GM21825 (cell line): Measurements from ENCODE around the gene NDUFA5.
A peak's percentile ranks its signal among the peaks of the same experiment; 100 is the strongest.
"Not testable (repeated sequence)": the region's sequence is repeated elsewhere in the genome, so short reads cannot be mapped to it uniquely, and the experiment has no call there.

Experiments
- ATAC-seq: cut with Tn5 transposase; IDR thresholded peaks from one replicate; pipeline ENCODE4 v1.9.1; 2021; ENCODE audit warnings: mild to moderate bottlenecking, moderate library complexity; ENCODE audit not compliant: unreplicated experiment

Gene NDUFA5

DNA sequence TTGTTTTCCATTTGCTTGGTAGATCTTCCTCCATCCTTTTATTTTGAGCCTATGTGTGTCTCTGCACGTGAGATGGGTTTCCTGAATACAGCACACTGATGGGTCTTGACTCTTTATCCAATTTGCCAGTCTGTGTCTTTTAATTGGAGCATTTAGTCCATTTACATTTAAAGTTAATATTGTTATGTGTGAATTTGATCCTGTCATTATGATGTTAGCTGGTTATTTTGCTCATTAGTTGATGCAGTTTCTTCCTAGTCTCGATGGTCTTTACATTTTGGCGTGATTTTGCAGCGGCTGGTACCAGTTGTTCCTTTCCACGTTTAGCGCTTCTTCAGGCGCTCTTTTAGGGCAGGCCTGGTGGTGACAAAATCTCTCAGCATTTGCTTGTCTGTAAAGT, 31.1 kb downstream of the NDUFA5 start:
- ATAC-seq: not testable (repeated sequence)

DNA sequence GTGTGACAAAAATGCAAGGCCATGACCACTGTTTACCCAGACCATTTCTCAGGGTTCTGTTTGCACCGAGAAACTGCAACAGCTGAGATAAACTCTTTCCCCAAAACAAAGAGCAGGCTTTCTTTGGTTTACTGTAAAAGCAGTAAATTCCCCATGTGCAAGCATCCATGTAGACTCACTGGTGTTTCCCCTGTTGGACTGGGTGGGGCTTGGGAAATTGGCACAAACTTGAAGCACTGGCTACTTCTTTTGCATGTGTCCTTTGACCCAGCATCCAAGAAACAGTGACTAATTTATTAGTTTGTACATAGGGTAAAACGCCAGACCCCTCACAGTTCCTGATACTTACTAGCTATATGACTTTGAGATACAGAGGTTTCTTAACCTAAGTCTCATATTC, 35.6 kb downstream of the NDUFA5 start:
- ATAC-seq: no peak

DNA sequence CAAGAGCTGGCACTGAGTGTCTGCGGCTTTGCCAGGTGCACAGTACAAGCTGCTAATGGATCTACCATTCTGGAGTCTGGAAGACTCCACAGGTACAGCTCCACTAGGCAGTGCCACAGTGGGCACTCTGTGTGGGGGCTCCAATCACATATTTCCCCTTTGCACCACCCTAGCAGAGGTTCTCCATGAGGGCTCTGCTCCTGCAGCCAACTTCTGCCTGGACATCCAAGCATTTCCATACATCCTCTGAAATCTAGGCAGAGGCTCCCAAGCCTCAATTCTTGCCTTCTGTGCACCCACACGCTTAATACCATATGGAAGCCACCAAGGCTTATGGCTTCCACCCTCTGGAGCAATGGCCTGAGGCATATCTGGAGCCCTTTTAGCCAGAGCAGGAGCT, 52.4 kb downstream of the NDUFA5 start:
- ATAC-seq: no peak

DNA sequence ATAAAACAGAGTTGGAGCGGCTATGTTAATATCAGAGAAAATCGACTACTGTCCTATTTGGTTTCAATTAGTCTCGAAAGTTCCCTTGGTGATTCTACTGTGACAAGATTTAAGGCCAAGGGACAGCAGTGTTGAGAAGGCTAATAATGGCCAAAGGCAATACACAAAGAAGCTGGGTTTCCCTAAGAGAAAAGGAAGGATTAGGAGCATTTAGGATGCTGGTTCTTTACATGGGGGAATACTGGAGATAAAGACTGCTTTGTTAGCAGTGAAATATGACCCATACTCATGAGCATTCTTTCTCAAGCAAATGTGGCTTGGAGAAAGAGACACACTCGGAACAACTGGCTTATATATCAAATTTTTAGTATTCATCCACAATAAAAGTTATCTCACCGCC, 55.4 kb downstream of the NDUFA5 start:
- ATAC-seq: no peak

DNA sequence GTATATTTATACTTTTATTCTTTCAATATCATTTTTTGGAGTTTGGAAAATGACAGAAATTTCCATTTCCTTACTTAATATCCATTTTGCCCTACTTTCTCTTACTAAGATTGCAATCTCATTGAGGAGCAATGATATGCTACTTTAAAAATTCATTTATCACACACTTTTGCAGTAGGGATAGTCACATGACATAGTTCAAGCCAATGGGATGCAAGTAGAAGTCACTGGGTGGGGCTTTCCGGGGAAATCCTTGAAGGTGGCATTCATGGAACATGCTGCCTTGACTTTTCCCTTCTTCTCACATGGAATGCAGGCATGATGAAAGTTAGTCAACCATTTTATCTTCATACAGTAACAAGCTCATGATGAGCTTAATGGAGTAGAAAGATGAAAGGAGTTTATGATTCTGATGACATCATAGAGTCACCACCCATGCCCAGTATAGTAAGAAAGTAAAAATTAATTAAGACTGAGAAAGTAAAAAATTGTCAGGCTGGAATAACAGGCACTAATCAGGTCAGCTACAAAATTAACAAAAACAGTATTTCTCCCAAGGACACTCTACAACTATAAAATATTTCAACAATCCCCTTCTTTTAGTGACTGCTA, 56.6 kb downstream of the NDUFA5 start:
- no peak for ATAC-seq

DNA sequence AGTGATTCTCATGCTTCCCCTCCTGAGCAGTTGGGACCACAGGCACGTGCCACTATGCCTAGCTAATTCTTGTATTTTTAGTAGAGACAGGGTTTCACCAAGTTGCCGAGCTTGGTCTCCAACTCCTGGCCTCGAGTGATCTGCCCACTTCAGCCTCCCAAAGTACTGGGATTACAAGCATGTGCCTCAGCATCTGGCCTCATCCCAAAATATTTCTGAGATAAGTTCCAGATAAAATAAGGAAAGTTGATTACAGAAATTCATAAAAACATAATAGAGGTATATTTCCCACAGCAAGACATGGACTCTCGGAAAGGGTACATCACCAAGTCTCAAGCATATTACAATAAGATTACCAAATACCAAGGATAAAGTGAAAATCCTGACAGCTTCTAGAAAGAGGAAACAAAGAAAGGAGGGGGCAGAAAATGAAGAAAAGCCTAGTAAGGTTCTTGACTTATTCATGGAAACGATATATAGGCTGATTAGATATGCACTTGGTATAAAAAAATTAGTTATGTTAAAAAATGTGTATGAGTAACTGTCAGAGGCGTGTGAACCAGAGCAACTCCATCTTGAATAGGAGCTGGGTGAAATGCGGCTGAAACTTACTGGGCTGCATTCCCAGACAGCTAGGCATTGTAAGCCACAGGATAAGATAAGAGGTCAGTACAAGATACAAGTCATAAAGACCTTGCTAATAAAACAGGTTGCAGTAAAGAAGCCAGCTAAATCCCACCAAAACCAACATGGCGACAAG, 58.2 kb downstream of the NDUFA5 start:
- no peak for ATAC-seq

DNA sequence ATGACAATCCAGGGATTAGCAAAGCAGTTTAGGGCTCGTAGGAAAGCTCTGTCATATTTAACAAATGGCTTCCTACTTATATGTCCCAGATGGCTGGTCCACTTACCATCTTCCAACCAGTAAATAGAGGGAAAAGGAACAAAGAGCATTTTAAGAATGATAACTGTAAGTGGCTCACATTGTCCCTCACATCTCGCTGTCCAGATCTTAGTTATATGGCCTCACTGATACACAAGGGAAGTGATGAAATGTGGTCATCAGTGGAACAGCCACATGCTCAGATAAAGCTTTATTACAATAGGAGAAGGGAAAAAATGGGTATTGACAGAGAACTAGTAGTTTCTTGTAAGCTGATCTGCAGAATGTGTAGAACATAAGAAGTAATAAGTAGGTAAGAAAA, 59.0 kb downstream of the NDUFA5 start:
- ATAC-seq: no peak

DNA sequence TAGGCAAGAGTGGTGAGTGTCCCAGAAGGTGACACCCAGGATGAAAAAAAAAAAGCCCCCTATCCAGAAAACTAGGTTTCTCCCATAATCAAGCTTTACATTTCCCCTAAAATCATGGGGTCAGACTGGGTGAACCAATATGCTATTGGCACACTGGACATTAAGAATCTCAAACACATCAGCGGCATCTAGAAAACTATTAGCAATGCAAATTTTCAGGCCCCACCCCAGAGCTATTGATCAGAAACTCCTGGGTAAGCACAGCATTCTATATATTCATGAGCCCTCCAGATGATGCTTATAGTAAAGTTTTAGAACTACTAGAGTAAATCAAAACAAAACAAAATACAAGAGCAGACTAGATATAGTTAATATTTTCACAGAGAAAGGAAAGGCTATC, 59.6 kb downstream of the NDUFA5 start:
- no peak for ATAC-seq

DNA sequence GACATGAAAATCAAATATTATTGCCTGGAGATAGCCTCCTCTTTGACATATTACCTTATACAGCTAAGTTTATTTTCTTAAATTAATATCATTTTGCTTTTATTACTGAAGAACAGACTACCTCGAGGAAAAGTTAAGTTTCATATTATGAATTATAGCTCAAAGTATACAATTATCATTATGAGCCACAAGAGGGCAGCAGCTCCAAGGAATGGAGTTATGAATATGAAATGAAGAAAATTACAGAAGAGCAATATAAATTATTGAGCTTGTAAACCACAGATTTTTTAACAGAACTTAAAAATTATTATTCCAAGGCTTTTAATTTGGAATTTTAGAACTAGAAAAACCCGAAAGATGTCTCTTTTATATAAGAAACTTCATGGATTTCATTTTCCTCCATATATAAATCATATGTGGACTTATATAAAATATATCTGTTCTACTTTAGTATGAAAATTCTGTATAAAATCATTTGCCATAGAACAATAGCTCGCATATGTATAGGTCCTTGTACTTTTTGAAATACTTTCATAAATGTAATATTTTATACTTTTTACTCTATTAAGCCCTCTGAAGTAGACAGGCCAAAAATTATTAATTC, 63.3 kb downstream of the NDUFA5 start:
- ATAC-seq: peak; percentile 56

DNA sequence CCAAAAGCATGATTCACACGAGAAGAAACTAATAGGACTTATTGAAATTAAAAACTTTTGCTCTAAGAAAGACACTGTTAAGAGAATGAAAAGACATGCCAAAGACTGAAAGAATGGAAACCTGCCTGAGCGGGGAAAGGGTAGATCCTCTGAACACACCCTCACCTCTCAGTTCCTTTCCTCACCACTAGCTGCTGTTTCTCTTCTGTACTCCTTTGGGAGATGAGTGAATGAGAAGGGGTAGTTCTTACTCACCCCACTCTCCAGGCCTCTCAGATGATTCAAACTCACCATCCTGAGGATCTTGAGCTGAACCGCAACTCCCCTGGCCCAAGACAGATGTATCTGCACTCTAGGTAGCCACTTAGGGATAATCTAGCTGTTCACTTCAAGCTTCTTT, 65.1 kb downstream of the NDUFA5 start:
- peak; percentile 69 for ATAC-seq
